ENCODE data around the gene TRIM13. TPM values are rescaled to one million over a fixed set of nuclear protein-coding genes. Genes with fewer than 3 reads are reported as not detected.

TRIM13 gene
- total RNA-seq, 1 donor from 2014 or later: 54.4 TPM

DNA sequence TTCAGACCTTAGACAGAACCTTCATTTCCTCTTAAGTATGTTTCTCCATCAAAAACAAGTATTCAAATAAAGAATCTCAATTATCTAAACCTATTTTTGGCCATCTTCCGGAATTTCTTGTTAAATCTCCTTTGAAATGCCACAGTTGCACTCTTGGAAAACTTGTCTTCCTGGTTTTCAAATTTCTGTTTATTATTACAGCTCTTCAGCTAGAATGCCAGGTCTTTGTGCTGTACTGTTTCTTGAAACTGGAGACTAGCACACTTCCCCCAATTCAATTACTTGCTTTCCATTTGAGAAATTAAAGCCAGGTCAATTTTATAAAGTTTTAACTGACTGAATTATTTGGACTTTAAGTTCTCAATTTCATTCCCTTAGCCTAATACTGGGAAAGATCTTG, 28.6 kb downstream of the TRIM13 start:
- POLR2A ChIA-PET: interaction anchor here (2.1 kb wide), 1 partner anchor 28 kb away, joined by 20 read pairs; the partner anchor contains the start of gene TRIM13
- H3K27me3 Mint-ChIP-seq: no peaks in the 10 kb centered on the region
- H3K36me3 Mint-ChIP-seq (ENCODE audit: low read depth): peaks cover 38% of the 10 kb centered on the region
- intact Hi-C loops (cut with micrococcal nuclease): no loop called here
- H3K27ac Mint-ChIP-seq: no peak overlapping the region
- H3K4me3 Mint-ChIP-seq: no peak overlapping the region
- TF ChIP-seq, protein P1, sequence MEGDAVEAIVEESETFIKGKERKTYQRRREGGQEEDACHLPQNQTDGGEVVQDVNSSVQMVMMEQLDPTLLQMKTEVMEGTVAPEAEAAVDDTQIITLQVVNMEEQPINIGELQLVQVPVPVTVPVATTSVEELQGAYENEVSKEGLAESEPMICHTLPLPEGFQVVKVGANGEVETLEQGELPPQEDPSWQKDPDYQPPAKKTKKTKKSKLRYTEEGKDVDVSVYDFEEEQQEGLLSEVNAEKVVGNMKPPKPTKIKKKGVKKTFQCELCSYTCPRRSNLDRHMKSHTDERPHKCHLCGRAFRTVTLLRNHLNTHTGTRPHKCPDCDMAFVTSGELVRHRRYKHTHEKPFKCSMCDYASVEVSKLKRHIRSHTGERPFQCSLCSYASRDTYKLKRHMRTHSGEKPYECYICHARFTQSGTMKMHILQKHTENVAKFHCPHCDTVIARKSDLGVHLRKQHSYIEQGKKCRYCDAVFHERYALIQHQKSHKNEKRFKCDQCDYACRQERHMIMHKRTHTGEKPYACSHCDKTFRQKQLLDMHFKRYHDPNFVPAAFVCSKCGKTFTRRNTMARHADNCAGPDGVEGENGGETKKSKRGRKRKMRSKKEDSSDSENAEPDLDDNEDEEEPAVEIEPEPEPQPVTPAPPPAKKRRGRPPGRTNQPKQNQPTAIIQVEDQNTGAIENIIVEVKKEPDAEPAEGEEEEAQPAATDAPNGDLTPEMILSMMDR (IDR thresholded peaks at IDR 0.05): no peak
- ATAC-seq (ENCODE audit: low read depth) (no peak), DNase-seq (no peak)
- peaks cover 24% of the 10 kb centered on the region for H3K4me1 Mint-ChIP-seq
- CTCF ChIA-PET: no interaction called here
- H3K9me3 Mint-ChIP-seq: no peaks in the 10 kb centered on the region

DNA sequence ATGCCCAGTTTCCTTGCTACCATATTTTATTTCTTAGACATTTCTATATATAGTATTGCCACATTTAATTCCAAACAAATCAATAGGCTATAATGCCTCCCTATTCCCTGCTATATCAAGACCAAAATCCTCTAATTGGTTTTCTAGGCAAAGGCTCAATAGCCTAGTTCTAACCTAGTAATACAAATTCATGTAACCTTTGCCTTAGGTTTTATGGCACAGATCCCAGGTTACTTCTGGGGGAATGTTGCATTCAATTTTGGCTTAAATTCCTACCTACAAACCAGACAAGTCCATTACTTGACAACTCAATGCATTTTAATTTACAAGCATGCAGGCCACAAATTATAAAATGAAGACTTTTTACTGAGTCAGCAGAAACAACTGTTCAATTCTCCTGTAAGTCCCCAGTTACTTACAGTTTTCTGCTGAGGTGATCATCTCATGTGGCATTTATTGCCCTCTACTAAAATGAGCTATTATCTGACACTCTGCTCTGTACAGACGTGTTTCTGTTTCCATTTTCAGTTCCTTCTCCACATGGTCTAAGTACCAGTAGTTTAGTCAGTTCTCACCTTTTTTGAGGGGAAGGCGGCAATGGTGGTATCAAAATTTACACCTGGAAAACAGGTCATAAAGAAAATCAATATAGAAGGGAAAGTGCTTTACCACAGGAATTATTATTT, 30.1 kb downstream of the TRIM13 start:
- Mint-ChIP-seq H3K27me3 (no peaks in the 10 kb centered on the region), H3K4me1 (peaks cover 24% of the 10 kb centered on the region), H3K27ac (peak overlapping the region; percentile 69), H3K9me3 (no peaks in the 10 kb centered on the region), H3K36me3 (ENCODE audit: low read depth) (peaks cover 36% of the 10 kb centered on the region), H3K4me3 (no peak overlapping the region)
- ATAC-seq (ENCODE audit: low read depth) (peak; percentile 98), DNase-seq (no peak)
- TF ChIP-seq, protein P1 (IDR thresholded peaks at IDR 0.05): no peak
- ChIA-PET POLR2A (interaction anchor here (0.5 to 2.1 kb wide), 10 partner anchors 19 to 609 kb away, joined by 3 to 20 read pairs (median 4); partner anchors contain the start of genes KPNA3 and TRIM13), CTCF (no interaction called here)
- intact Hi-C loops (cut with micrococcal nuclease): no loop called here

DNA sequence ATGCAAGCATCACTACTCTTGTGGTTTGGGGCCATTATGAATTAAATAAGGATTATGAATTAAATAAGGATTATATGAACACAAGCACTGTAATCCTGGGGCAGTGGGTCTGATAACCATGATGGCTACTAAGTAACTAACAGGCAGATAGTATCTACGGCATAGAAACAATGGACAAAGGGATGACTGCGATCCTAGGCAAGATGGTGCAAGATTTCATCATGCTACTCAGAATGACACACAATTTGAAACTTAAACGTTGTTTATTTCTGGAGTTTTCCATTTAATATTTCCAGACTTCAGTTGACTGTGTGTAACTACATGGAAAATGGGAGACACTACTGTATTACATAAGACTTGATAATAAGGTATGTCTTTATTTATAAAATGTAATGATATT, 33.5 kb downstream of the TRIM13 start:
- Mint-ChIP-seq H3K4me3 (no peak overlapping the region), H3K36me3 (ENCODE audit: low read depth) (peaks cover 11% of the 10 kb centered on the region), H3K27ac (no peak overlapping the region), H3K9me3 (no peaks in the 10 kb centered on the region), H3K27me3 (no peaks in the 10 kb centered on the region), H3K4me1 (peaks cover 37% of the 10 kb centered on the region)
- no peak for DNase-seq
- POLR2A ChIA-PET: no interaction called here
- intact Hi-C loops (cut with micrococcal nuclease): loop anchor here (5.0 kb wide), 1 partner anchor 33 kb away; the partner anchor contains the start of gene TRIM13
- TF ChIP-seq, protein P1 (IDR thresholded peaks at IDR 0.05): no peak
- CTCF ChIA-PET: no interaction called here
- no peak for ATAC-seq (ENCODE audit: low read depth)

DNA sequence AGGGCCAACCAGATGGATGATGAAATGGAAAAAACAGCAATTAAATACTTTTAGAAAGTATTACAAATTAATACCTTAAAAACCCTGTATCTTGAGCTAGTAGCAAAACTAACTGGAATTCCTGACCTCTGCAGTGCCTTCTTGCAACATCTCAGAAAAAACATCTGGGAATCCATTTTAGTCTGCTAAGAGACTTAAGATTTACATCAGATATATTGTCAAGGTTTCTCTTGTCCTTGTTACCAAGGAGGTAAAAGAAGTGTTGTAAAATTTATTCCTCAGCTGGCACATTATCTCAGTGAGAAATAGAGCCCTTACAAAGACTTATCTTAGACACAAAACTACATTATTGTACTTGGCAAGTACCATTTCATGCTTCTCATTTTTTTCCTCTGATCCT, 36.9 kb downstream of the TRIM13 start:
- intact Hi-C loops (cut with micrococcal nuclease): loop anchor here (5.0 kb wide), 1 partner anchor 36 kb away; the partner anchor contains the start of gene TRIM13
- TF ChIP-seq, protein P1 (IDR thresholded peaks at IDR 0.05): no peak
- Mint-ChIP-seq H3K4me1 (peaks cover 14% of the 10 kb centered on the region), H3K27ac (peak overlapping the region; percentile 2), H3K27me3 (no peaks in the 10 kb centered on the region), H3K9me3 (no peaks in the 10 kb centered on the region), H3K36me3 (ENCODE audit: low read depth) (no peaks in the 10 kb centered on the region), H3K4me3 (no peak overlapping the region)
- DNase-seq (no peak), ATAC-seq (ENCODE audit: low read depth) (no peak)
- ChIA-PET POLR2A (interaction anchor here (0.6 to 0.7 kb wide), 3 partner anchors 17 to 47 kb away, joined by 3 to 6 read pairs (median 3); no protein-coding TSS in a partner anchor), CTCF (interaction anchor here (0.9 kb wide), 1 partner anchor 37 kb away, joined by 3 read pairs; the partner anchor contains the start of gene TRIM13)

DNA sequence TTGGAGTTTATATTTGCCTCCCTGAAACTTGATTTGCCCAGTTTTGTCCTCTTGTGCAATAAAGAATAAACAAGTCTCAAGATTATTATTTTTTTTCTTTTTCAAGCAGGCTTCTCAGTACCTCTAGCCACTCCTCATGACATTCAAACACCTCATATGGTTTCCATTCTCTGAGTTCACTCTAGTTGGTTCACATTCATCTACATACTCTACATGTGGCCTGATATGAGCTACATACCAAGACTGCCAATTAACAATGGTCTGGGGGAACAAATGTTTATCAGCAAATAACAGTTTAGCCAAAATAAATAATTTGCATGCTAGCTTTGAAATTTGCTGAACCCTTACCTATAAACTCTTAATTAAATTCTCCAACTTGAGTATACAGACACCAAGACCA, 40.9 kb downstream of the TRIM13 start:
- H3K4me3 Mint-ChIP-seq: no peak overlapping the region
- no peak for DNase-seq
- TF ChIP-seq, protein P1 (IDR thresholded peaks at IDR 0.05): no peak
- peaks cover 23% of the 10 kb centered on the region for H3K36me3 Mint-ChIP-seq (ENCODE audit: low read depth)
- H3K27ac Mint-ChIP-seq: no peak overlapping the region
- no peak for ATAC-seq (ENCODE audit: low read depth)
- POLR2A ChIA-PET: interaction anchor here (0.6 to 1.2 kb wide), 2 partner anchors 40 to 93 kb away, joined by 3 to 4 read pairs; no protein-coding TSS in a partner anchor
- CTCF ChIA-PET: interaction anchor here (1.4 kb wide), 1 partner anchor 9 kb away, joined by 4 read pairs; no protein-coding TSS in a partner anchor
- H3K9me3 Mint-ChIP-seq: no peaks in the 10 kb centered on the region
- no peaks in the 10 kb centered on the region for H3K27me3 Mint-ChIP-seq
- intact Hi-C loops (cut with micrococcal nuclease): no loop called here
- H3K4me1 Mint-ChIP-seq: peaks cover 13% of the 10 kb centered on the region
